PFSK-1 (cell line): Measurements from ENCODE around the gene UCN2.

ENCODE experiments used
- FOXP2 ChIP-seq: optimal IDR thresholded peaks from 2 replicates; pipeline ENCODE3; 2011; ENCODE audit warnings: borderline replicate concordance, control low read depth, inconsistent platforms; ENCODE audit not compliant: insufficient read depth; ENCODE audit errors: extremely low read length, extremely low read depth
- POLR2AphosphoS5 ChIP-seq: IDR thresholded peaks from 2 replicates; pipeline ENCODE4 v1.6.1; 2012; ENCODE audit warnings: low read depth, mild to moderate bottlenecking, control low read depth, low read length, moderate library complexity
- SIN3A ChIP-seq: IDR thresholded peaks from 2 replicates; pipeline ENCODE4 v1.6.1; 2012; ENCODE audit warnings: mild to moderate bottlenecking, low read length, moderate library complexity, borderline replicate concordance; ENCODE audit not compliant: insufficient read depth
- TAF1 ChIP-seq: IDR thresholded peaks from 2 replicates; pipeline ENCODE4 v1.6.1; 2012; ENCODE audit warnings: low read length, control low read depth, borderline replicate concordance; ENCODE audit not compliant: insufficient read depth
- TF ChIP-seq, protein P1 (sequence below), 2 experiments: IDR thresholded peaks; 2 replicates each; pipeline versions ENCODE4 v1.6.1 to v1.8.0; 2011 to 2012; ENCODE audit warnings: low read depth in 2 of 2, low read length in 2 of 2, control low read depth in 1 of 2, inconsistent platforms in 1 of 2, mild to moderate bottlenecking in 1 of 2, moderate library complexity in 1 of 2; ENCODE audit not compliant: insufficient read depth in 1 of 2

DNA sequence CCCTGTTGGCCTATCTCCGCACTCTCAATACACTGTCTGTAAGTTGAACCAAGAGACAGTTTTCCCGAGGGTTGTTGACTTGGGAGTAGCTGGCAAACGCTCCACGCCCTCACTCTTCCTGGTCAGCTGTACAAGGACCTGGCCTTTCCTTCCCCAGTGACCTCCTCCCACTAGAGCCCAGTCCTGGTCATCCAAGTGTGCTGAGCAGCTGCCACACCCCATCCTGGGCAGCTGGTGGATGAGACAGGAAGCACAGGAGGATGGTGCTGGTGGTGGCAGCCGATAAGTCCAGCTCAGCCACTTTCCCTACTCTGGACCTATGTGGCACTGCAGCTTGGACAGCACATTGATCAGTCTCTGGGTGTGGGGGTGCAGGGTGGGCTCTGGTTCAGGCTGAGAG lies 26.8 kb downstream of the UCN2 start:
- no peak for TF ChIP-seq POLR2AphosphoS5
- TF ChIP-seq TAF1 = no peak
- TF ChIP-seq, protein P1, sequence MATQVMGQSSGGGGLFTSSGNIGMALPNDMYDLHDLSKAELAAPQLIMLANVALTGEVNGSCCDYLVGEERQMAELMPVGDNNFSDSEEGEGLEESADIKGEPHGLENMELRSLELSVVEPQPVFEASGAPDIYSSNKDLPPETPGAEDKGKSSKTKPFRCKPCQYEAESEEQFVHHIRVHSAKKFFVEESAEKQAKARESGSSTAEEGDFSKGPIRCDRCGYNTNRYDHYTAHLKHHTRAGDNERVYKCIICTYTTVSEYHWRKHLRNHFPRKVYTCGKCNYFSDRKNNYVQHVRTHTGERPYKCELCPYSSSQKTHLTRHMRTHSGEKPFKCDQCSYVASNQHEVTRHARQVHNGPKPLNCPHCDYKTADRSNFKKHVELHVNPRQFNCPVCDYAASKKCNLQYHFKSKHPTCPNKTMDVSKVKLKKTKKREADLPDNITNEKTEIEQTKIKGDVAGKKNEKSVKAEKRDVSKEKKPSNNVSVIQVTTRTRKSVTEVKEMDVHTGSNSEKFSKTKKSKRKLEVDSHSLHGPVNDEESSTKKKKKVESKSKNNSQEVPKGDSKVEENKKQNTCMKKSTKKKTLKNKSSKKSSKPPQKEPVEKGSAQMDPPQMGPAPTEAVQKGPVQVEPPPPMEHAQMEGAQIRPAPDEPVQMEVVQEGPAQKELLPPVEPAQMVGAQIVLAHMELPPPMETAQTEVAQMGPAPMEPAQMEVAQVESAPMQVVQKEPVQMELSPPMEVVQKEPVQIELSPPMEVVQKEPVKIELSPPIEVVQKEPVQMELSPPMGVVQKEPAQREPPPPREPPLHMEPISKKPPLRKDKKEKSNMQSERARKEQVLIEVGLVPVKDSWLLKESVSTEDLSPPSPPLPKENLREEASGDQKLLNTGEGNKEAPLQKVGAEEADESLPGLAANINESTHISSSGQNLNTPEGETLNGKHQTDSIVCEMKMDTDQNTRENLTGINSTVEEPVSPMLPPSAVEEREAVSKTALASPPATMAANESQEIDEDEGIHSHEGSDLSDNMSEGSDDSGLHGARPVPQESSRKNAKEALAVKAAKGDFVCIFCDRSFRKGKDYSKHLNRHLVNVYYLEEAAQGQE (IDR thresholded peaks at IDR 0.05; ENCODE audit: insufficient read depth in 1 of 2, low read depth in 2 of 2, low read length in 2 of 2) = no peak
- TF ChIP-seq SIN3A = no peak
- TF ChIP-seq FOXP2 = no peak
